HG03565 (cell line): Measurements from ENCODE around the gene ATL2.
"Not testable (repeated sequence)": the region's sequence is repeated elsewhere in the genome, so short reads cannot be mapped to it uniquely, and the experiment has no call there.

ENCODE experiments used
- ATAC-seq: cut with Tn5 transposase; IDR thresholded peaks from one replicate; pipeline ENCODE4 v1.9.1; 2021; ENCODE audit warnings: mild to moderate bottlenecking, moderate library complexity; ENCODE audit not compliant: unreplicated experiment

Gene ATL2

DNA sequence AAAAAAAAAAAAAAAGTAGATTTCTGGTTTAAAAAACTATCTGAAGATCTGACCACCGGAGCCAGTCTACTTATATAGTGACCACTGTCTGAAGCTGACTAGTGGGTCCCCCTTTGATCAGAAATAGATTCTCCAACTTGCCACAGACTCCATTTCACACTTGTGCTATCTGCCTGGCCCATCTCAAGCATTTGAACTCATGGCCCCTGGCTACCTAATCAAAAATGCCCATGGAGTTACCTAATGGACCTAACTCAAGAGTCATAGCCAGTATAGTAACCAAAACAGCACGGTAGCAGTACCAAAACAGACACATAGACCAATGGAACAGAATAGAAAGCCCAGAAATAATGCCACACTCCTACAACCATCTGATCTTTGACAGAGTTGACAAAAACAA lies 17.0 kb upstream of the ATL2 start:
- ATAC-seq, result no peak

- ATAC-seq, result no peak
Observed at GRCh38 chr2:38390947-38391346, 13.9 kb upstream of the ATL2 start.

DNA sequence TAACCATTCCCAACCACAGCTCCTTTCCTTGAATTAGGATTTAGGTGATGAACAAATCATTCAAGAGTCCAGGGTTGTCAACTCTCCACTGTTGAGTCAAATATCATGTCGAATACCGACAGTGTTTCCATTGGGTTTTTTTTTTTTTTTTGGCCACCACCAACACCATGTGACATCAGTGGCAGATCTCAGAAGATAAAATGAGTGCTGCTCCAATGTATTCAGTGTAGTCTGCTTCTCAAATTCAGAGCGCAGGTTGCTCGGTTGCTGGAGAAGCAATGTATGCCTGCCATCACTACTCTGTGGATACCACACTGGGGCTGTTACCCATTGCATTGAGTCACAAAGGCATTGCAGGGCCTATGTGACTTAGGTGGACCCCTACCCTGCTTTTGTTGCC lies 10.8 kb upstream of the ATL2 start:
- no peak for ATAC-seq

GRCh38 chr2:38386821-38387220 lies 9.7 kb upstream of the ATL2 start:
- no peak for ATAC-seq

GRCh38 chr2:38386377-38386776 lies 9.3 kb upstream of the ATL2 start:
- no peak for ATAC-seq

- ATAC-seq, result no peak
Observed at GRCh38 chr2:38384338-38384737, 7.3 kb upstream of the ATL2 start.

GRCh38 chr2:38383741-38384140 lies 6.7 kb upstream of the ATL2 start:
- not testable (repeated sequence) for ATAC-seq

DNA sequence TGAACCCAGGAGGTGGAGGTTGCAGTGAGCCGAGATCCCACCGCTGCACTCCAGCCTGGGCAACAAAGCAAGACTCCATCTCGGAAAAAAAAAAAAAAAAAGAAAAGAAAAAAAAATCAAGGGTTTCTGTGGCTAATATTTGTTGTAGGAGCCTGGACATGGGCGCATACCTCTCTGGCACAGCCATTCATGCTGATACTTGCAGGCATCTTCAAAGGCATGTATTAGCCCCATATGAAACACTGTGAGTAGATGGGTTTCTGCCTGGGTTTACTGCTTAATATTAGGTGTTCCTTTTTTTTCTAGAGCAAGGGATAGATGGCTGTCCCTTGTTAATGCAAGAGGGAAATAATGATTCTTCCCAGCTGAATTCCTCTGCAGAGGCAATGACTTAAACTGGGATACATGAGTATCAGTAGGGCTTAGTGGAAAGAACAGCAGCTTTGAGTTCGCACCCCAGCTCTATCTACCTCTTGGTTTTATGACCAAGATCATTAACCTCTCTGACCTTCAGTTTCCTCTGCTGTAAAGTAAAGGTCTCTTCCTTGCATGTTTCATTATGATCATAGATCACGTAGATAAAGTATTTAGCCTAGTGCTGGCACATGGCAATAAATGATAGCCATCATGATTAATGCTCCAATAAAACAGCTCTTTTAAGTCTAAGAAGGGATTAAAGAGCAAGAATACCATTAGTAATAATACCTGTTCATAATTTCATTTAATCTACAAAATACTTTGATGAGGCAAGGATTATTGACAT lies 4.5 kb upstream of the ATL2 start:
- ATAC-seq, result no peak

GRCh38 chr2:38380397-38381130 lies 3.5 kb upstream of the ATL2 start:
- ATAC-seq, result no peak

DNA sequence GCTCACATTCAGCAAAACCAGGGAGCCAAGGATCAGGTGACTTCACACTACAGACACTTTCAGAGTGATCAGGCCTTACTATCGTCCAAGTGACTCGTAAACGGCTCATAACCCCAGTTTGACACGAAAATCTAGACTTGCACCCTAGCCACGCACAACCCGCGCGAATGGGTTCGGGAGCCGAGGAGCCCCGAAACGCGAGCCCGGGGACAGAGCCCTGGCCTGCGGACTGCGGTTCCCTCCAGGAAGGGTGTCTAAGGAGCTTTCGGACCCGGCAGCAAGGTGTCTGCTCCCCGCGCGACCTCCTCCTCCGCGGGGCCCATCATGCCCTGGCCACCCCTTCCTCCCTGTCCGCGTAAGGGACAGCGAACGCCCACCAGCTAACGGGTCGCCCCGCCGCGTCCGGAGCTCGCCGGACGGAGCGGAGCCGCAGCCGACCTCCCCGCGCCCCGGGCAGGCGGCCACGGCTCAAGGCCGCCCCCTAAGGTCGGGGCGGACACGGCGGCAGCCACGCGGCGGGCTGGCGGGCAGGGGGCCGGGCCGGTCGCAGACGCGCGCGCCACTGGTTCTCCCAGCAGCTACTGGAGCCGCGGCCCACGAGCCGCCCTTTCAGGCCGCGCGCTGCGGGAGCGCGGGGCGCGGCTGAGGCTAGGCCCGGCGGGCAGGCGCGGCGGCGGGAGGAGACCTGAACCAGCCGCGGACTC lies 575 bp downstream of the ATL2 start:
- peak; percentile 46 for ATAC-seq

DNA sequence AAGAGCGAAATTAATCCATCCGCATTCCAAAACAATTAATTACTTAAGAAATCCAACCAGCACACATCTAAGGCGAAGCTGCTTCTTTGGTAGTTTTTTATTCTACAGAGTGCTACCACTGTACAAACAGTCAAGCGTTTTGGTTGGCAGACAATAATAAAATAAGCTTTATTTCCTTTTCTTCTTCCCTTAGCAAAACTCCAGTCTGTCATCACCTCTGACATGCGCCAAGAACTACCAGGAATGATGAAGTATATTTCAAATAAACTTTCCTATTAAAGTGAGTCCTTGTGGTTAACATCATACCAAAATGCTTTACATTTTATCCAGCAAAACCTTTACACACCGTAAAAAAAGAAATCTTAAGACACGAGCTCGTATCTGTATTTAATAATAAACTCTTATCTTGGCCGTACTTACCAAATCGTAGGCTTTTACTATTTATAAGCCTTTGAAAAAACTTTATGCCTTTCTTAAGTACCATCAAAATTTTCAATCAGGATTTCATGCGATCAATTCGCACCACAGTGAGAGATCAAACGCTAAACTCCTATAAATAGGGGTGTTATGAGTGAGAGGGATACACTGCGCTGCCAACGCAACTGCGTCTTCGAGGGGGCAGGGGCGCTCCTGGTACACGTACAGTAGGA lies 1.3 kb downstream of the ATL2 start:
- ATAC-seq, result no peak

- ATAC-seq, result no peak
Observed at GRCh38 chr2:38374984-38375383, 2.1 kb downstream of the ATL2 start.

DNA sequence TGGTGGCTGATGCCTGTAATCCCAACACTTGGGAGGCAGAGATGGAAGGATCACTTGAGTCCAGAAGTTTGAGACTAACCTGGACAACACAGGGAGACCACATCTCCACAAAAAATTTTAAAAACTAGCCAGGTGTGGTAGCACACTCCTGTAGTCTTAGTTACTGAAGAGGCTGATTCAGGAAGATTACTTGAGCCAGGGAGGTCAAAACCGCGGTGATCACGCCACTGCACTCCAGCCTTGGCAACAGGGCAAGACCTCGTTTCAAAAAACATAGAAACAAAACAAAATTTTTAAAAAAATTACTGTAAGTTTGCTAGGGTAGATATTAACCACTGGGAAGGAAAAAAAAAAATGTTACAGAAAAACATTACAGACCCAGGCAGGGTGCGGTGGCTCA lies 5.8 kb downstream of the ATL2 start:
- ATAC-seq, result no peak

DNA sequence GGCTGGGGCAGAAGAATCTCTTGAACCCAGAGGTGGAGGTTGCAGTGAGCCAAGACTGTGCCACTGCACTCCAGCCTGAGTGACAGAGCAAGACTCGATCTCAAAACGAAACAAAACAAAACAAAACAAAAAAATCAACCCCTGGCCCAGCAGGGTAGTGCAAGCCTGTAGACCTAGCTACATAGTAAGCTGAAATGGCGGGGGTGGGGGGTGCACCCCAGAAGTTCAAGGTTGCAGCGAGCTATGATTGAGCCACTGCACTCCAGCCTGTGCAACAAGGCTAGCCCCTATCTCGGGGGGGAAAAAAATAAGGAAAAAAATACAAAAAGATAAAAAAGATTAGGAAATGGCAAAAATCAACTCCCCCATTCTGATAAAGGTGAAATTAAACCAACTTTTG lies 6.4 kb downstream of the ATL2 start:
- no peak for ATAC-seq

DNA sequence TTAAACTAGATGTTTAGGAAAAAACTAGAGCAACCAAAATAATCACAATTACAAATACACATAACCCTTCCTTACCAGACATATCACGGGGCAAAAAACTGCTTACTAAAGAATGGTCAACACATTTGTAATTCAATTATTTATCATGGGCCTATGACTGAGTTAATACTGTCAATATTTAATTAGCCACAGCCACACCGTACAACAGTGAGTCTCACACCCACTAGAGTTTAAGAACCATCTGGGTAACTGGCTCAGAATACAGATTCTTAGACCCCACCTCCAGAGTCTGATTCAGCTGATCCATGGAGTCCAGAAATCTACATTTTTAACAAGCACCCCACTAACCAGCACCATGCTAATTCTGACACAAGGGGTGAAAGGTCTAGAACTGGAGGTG lies 14.8 kb downstream of the ATL2 start:
- ATAC-seq, result no peak

GRCh38 chr2:38360177-38360576 lies 16.9 kb downstream of the ATL2 start:
- ATAC-seq, result no peak

DNA sequence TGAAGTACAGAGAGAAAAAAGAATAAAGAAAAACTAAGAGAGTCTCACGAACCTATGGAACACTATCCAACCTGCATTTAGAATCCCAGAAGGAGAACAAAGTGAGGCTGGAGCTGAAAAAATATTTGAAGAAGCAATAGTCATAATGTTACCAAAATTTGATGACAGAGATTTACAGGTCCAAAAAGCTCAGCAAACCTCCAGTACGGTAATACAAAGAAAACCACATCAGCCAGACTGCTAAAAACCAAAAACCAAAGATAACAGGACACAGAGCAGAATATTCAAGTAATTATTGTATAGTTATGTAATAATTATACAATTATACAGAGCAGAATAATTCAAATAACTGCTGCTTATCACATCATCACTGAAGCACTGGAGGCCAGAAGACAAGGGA lies 23.7 kb downstream of the ATL2 start:
- ATAC-seq, result no peak

- ATAC-seq, result no peak
Observed at GRCh38 chr2:38352336-38352735, 24.7 kb downstream of the ATL2 start.

- no peak for ATAC-seq
Observed at GRCh38 chr2:38345323-38346038, 31.6 kb downstream of the ATL2 start.

DNA sequence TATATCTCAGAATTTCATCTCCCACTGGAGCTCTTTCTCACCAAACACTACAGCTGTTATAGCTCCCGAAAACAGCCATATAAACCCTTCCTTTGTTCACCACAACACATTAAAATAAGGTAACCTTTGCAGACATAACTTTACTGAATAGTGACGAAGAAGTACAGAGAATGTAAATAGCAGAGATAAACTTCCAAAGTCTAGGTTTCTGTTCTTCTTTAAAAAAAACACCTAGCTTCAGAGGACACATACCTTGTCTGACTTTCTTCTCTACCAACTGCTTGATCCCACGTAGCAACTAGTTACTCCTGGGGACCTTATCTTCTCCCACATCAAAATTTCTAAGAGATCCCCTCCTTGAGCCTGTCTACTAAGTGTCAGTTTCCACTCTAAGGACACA lies 32.3 kb downstream of the ATL2 start:
- ATAC-seq, result no peak

- ATAC-seq, result no peak
Observed at GRCh38 chr2:38343212-38343611, 33.9 kb downstream of the ATL2 start.
